Fibroblast of pulmonary artery (primary cell): ENCODE measurements around the gene NEK9.

Source experiments
- DNase-seq: peaks from one replicate; pipeline ENCODE4 v3.0.0-alpha.2; 2010; ENCODE audit warnings: low read depth
- H3K4me3 ChIP-seq: replicated peaks from 2 replicates; pipeline ENCODE4 v1.5.1; 2011; ENCODE audit warnings: low read depth, mild to moderate bottlenecking, control low read depth, low read length, moderate library complexity
- CTCF ChIP-seq: IDR thresholded peaks from 2 replicates; pipeline ENCODE4 v1.5.1; 2011; ENCODE audit warnings: mild to moderate bottlenecking, control low read depth, low read length, inconsistent platforms; ENCODE audit errors: missing control alignments

NEK9 gene

GRCh38 chr14:75063491-75064204 is 63.2 kb downstream of the NEK9 start, which contains the start of gene ACYP1:
TSS of gene ACYP1 (minus strand) at chr14:75064024. CDS start at chr14:75063553, 471 bp downstream.
- no peak for TF ChIP-seq CTCF
- H3K4me3 ChIP-seq: peak within 1 kb of the TSS; percentile 95
- peak; percentile 89 for DNase-seq

GRCh38 chr14:75063013-75063412 is 63.8 kb downstream of the NEK9 start:
- H3K4me3 ChIP-seq: peak overlapping the region; percentile 95
- no peak for DNase-seq
- TF ChIP-seq CTCF: no peak

GRCh38 chr14:75060420-75060819 is 66.4 kb downstream of the NEK9 start:
- TF ChIP-seq CTCF: no peak
- H3K4me3 ChIP-seq: no peak overlapping the region
- no peak for DNase-seq

- no peak overlapping the region for H3K4me3 ChIP-seq
- no peak for TF ChIP-seq CTCF
- no peak for DNase-seq
These were observed 67.2 kb downstream of the NEK9 start for GRCh38 chr14:75059642-75060041.

GRCh38 chr14:75054421-75054820 is 72.4 kb downstream of the NEK9 start:
- TF ChIP-seq CTCF: no peak
- no peak overlapping the region for H3K4me3 ChIP-seq
- peak; percentile 12 for DNase-seq

- no peak for TF ChIP-seq CTCF
- DNase-seq: peak; percentile 10
- H3K4me3 ChIP-seq: no peak overlapping the region
These were observed 73.2 kb downstream of the NEK9 start for GRCh38 chr14:75053396-75054291.
